Ishikawa (cell line): ENCODE results near the gene GYPC.

Experiments used
- CEBPB ChIP-seq: IDR thresholded peaks from 2 replicates; pipeline ENCODE4 v1.6.1; 2012
- CREB1 ChIP-seq: IDR thresholded peaks from 2 replicates; pipeline ENCODE4 v1.6.1; 2012; ENCODE audit warnings: low read depth
- EGR1 ChIP-seq: IDR thresholded peaks from 2 replicates; pipeline ENCODE4 v1.6.1; 2012
- EP300 ChIP-seq: IDR thresholded peaks from 2 replicates; pipeline ENCODE4 v1.6.1; 2012; ENCODE audit warnings: borderline replicate concordance
- MAX ChIP-seq: IDR thresholded peaks from 2 replicates; pipeline ENCODE4 v1.6.1; 2012
- RAD21 ChIP-seq: IDR thresholded peaks from 2 replicates; pipeline ENCODE4 v1.6.1; 2012; ENCODE audit warnings: low read depth
- REST ChIP-seq: IDR thresholded peaks from 2 replicates; pipeline ENCODE4 v1.6.1; 2012; ENCODE audit warnings: low read depth, mild to moderate bottlenecking
- ZBTB7A ChIP-seq: IDR thresholded peaks from 2 replicates; pipeline ENCODE4 v1.6.1; 2012; ENCODE audit warnings: low read depth

- no peak for TF ChIP-seq RAD21
- TF ChIP-seq MAX, result no peak
- TF ChIP-seq EGR1, result no peak
- no peak for TF ChIP-seq CREB1
- no peak for TF ChIP-seq CEBPB
- TF ChIP-seq REST, result no peak
- TF ChIP-seq ZBTB7A, result no peak
- TF ChIP-seq EP300, result no peak
Measured at GRCh38 chr2:126672980-126673605, 17.1 kb downstream of the GYPC start.
